ENCODE data around the gene PIPOX. TPM values are rescaled to one million over a fixed set of nuclear protein-coding genes. Genes with fewer than 3 reads are reported as not detected.

Gene PIPOX, protein sequence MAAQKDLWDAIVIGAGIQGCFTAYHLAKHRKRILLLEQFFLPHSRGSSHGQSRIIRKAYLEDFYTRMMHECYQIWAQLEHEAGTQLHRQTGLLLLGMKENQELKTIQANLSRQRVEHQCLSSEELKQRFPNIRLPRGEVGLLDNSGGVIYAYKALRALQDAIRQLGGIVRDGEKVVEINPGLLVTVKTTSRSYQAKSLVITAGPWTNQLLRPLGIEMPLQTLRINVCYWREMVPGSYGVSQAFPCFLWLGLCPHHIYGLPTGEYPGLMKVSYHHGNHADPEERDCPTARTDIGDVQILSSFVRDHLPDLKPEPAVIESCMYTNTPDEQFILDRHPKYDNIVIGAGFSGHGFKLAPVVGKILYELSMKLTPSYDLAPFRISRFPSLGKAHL
- polyA plus RNA-seq (2013, experiment 1 of 2; ENCODE audit: insufficient read length): 0.65 TPM
- polyA plus RNA-seq (2013, experiment 2 of 2; ENCODE audit: insufficient read length): 0.78 TPM

DNA sequence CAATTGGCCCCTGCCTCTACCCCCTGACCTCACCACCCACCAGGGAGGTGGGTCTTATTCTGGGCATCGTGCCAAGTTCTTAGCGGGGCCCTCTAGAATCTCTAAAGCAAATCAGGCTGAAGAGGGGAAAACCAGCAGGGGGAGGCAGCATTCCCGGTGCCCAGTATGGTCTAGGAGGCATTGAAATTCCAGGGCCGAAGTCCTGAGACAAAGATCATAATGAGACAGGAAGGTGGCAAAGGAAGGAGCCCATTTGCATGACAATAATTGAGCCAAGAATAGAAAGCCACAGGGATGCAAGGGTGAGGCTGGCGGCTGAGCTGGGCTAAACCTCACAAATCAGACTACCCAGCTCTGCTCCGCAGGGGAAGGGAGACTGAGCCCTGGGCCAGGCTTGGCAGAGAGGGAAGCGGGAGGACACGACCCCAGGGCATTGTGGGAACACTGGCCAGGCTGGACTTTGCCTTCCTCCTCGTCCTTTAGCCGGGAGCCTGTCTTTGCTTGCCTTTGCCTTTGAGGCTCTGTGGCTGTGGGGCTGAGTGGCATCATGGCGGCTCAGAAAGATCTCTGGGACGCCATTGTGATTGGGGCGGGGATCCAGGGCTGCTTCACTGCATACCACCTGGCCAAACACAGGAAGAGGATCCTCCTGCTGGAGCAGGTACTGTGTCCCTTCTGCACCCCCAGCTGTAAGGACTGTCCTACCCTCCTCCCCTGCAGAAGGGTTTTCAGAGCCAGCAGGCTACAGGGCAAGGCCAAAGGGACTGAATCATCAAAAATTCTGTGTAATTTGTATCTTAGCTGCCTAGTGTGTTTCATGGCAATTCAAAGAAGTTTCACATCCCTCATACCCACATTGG is at the start of gene PIPOX:
Gene PIPOX (plus strand): TSS at position 463 of the 860 bp plus-strand sequence. CDS start 85 bp downstream, at position 548.
- peak; percentile 71 for DNase-seq

DNA sequence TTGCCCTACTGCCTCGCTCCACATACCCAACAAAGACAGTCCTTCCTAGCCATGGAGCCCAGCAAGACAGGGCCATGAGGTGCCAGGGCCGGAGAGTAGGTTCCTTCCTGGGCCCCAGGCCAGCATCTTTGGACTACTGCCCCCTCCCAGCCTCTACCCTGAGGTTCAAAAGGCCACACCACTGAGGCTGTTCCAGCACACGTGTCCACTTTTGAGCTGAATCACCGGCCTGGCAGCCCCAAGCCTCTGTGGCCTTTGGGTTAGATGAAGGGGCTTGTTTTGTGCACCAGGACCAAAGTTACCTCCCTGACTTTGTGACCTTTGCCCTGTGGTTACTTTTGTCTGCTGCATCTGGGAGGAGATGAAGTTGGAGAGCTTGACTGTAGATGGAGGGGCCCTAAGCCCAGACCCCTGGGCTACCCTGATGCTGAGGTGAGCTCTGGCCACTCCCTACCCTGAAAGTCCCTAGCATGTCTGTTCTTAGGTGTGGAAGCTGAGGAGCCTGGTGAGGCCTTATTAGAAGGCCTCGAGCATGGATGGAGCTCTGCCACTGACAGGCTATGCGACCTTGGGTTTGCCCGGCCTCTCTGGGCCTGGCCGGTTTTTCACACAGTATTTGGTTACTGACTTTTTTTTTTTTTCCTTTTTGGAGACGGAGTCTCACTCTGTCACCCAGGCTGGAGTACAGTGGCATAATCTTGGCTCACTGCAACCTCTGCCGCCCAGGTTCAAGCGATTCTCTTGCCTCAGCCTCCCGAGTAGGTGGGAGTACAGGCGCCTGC is 49.1 kb upstream of the PIPOX start:
- DNase-seq: no peak

DNA sequence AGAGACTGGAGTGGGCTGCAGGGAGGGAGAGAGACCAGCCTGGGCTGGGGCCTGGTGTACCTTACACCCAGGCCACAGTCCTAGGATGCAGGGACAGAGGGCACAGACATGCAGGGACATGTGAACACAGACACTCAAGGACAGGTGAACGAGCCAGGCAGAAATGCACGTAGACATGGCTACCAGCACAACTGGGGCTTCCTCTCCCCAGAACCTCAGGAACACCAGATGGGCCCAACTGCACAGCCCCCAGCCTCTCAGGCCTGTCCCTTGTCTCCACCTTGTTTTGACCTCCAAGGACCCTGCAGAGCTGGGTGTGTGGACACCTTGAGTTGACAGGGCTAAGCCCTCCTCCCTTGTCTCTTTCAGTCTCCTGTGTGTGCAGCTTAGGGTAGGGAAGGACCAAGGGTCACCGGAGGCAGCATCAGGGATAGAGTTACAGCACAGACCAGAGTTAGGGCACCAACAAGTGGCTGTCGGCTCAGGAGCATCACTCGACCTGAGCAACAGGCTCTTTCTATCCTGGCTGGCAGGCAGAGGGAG is 46.3 kb upstream of the PIPOX start:
- DNase-seq: no peak

DNA sequence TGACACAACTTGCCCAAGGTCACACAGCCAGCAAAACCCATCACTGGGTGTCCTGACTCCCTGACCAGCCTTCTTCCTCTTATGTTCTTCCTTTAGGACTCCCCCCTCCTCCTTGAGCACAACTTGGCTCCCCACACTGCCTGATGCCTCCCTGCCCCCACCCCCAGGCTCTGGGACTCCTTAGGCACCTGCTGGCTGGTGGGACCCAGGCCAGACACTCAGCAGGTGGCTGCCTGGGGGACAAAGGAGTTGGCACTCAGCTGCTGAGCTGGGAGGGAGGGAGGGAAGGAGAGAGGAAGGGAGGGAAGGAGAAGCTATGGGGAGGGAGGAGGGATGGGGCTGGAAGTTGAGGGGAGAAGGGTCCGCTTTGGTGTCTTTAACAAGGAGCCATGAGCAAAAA is 45.1 kb upstream of the PIPOX start:
- DNase-seq: no peak

DNA sequence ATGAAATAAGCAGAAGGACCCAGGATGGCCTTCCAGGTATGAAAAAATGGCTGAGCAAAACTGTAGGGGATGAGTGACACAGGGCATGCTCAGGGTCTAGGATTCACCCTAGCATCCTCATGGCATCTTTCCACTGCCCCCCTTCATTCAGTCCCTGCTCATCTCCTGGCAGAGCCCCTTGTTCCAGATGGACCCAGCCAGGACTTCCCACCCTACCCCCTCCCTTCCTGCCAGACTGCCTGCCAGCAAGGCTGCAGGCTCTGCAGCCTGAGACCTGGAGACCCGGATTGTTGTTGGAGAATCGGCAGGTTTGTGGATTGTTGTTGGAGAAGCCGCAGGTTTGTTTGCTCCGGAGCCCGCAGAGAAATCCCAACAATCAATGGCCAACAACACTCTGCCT is 43.7 kb upstream of the PIPOX start:
- DNase-seq: no peak

DNA sequence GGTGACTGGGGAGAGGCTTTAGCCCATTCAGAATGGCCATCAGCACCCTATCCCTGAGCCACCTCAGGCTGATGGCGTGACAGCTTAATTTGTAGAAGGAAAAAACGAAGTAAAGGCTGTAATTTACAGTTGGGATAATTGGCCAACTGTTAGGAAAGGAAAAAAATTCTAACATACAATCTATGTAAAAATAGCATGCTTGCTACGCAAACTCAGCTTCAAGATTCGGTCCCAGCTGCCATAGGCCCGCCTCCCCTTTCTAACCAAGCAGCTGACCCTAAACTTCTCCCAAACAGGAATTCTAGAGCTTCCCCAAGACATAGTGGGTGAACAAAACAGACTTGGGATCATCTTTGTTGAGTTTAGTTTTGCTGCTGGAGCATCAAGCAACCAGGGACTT is 42.0 kb upstream of the PIPOX start:
- no peak for DNase-seq

DNA sequence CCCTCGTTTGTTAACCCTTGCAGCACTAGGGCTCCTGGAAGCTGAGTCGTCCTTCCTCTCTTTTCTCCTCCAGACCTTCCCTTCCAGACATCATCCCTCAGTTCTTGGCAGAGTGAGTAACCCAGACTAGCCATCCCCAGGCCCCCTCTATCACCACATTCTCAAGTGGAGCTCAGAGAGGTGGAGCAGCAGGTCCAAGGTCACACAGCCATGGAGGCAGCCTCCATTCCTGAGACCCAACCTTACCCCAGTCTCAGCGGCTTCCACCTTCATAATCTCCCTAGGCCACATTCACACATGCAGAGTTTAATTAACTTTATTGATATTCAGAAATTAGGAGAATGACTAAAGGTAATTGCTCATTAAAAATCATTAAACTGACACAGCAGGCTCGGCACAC is 40.1 kb upstream of the PIPOX start:
- no peak for DNase-seq

DNA sequence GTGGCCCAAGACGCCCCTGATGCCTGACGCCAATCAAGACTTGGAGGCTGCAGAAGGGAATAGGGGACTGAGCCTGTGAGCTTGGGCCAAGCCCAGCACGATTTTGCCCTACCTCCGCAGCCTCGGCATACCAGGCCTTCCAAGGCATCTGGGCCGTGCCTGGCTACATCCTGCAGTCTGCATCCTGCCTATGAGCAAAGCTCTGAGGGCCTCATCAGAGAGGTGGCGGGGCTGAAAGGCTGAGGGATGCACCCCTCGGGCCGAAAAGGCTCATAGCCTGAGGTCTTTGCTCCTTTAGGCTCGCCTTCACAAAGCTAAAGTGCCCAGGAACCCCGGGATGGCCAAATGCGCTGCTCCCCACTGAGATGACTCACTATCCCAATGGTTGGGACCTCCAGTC is 39.7 kb upstream of the PIPOX start:
- no peak for DNase-seq

DNA sequence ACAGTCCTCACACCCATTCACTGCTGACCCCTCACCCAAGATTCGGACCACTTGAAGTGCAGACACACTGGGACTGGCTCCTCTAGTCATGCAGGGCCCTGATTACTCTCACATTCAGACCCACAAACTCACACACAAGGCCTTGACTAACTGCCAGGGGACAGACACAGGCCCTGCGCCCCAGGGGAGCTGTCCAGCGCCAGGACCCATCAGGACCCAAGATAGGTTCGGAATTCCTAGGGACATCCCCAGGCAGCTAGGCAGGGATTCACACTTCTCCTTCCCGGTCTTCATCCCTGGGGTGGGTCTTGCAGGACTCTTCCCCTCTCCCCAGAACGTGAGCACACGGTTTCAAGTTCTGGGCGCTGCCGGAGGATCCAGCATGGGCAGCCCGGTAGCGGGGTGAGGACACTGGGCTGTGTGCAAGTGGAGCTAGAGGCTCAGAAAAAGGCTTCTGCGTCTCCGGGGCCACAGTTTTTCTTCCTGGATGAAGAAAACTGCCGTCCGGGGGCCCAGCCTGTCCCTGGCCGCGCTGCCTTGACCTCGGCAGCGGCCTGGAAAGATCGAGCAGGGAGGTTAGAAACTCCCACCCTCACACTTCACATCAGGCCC is 38.8 kb upstream of the PIPOX start:
- peak; percentile 26 for DNase-seq

DNA sequence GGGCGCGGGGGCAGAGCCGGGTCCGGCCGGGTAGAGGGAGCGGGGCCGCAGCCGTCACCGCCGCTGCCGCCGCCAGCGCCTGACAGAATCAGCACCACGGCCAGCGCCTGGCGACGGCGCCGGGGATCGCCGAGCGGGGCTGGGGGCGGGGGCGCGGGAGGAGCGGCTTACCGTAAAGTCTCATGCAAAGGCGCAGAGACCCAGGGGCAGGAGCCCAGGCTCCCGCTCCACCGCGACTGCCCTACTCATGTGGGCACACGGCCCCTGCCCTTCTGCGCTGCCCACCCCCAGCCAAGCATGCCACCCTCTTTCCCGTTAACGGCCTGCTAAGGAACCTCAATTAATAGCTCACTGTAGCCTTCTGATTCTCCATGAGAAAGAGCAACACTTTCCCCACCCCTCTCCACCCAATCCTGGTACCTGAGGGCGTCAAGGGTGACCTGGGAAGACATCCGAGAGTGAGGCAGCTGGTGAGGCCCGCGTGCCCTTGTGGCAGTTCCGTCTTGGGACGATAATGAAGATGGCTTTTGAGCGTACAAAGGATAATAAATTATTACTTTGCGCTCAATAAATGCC is 36.9 kb upstream of the PIPOX start, which contains the start of gene SEZ6:
Gene SEZ6 (minus strand): TSS at position 98 of the 576 bp plus-strand sequence. CDS start 164 bp downstream, outside the sequence.
- DNase-seq: peak; percentile 71

DNA sequence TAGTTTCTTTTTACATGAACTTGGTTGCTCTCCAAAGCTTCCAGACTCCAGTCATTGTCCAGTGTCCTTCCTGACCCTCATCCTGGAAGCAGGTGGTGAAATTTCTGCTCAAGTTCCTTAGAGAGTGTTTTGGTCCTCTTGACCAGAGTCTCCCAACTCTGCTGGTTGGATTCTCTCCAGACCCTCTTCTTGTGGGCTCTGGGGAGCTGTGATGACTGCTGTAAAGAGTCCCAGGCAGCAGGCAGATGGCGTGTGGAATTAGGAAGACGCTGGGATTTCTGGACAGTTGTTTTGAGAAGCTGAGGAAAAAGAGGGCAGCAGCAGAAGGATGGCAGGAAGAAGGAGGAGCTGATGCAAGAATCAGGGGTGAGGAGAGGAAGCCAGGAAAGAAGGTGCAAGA is 35.5 kb upstream of the PIPOX start:
- no peak for DNase-seq

DNA sequence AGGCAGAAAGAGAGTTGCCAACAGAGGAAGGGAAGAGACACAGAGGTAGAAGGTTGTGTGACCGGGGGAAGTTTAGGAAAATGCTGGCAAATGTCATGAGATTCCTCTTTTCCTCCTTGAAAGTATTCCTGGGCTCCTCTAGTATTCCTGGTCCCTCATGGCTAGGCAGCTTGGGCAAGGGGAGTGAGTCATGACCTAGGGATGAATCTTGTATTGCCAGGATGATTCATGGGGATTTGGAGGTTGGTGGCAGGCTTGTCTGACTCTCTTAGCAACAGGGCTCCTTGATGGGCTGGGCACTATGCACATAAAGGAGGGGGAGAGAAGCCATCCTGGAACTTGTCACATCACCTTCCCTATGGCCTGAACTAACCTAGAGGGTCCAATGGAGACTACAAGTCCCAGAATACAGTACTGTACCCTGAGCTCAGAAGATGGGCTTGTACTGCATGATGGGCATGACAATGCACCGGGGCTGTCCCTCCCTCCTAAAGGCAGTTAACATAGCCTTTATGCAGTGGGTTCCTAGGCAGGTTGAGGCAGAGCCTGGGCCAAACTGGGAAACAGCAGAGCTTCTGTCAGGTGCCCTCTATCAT is 35.0 kb upstream of the PIPOX start:
- peak; percentile 64 for DNase-seq

DNA sequence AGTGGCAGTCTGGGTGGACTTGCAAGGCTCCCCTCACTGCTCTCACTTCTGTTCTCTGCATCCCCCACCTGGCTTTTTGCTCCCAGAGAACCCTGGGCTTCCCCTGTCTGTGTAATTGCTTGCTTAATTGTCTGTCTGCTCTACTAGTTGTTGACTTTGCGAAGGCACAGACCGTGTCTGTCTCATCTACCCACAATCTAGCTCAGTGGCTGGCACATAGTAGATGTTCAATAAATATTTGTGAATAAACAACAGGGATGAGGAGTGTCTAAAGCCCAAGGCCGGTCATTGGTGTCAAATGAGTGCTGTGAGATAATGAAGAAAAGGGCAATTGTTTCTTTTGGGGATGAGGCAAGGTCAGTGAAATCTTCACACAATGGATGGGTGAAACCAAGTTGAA is 34.4 kb upstream of the PIPOX start:
- DNase-seq: no peak

DNA sequence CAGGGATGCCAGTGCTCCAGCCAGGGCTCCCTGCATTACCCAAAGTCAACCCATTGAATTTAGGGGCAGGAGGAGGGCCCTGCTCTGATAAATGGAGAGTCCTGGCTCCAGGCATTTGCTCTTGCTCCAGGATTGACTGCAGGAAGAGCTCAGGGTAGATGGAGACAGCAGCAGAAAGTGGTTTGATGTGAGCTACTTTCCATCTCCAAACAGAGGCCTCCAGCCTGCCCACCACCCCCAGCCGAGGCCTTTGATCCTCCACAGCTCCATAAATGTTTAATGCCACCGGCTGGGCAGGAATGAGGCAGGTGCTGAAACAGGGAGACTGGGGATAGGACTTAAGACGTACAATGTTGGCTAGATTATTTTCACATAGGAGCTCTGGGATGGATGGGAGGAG is 32.8 kb upstream of the PIPOX start:
- DNase-seq: no peak

DNA sequence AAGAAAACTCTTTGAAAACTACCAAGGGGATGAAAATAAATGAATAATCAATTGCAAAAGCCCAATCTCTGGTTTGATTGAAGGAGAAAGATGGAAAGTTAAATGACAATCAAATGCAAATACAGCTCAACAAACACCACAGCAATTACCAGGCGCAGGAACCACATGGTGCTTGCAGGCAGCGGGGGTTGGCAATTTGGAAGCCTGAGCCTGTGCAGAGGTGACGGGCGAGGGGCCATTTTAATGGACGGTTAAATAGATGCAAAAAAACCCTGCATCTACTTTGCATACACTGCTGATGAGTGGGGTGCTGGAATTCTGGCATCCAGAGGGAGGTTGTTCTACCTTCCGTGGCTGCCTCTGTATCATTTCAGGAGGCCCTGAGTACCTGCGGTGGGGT is 32.4 kb upstream of the PIPOX start:
- DNase-seq: no peak

DNA sequence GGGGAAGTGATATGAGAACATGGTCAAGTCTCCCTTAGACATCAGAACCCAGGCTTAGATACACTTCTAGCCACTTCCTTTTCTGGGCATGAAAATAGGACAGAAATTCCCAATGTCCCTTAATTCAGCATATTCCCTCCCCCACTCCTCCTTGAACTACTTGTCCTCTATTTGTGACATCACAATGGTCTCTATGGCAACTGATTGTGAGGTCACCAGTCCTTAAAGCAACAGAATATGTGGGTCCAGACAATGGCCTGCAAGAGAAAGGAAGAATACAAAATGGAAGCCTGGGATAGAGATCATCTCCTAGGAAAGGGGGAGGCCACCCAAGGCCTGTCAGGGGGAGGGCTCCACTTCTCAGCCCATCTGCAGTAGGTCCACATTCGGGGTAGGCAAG is 30.4 kb upstream of the PIPOX start:
- no peak for DNase-seq

DNA sequence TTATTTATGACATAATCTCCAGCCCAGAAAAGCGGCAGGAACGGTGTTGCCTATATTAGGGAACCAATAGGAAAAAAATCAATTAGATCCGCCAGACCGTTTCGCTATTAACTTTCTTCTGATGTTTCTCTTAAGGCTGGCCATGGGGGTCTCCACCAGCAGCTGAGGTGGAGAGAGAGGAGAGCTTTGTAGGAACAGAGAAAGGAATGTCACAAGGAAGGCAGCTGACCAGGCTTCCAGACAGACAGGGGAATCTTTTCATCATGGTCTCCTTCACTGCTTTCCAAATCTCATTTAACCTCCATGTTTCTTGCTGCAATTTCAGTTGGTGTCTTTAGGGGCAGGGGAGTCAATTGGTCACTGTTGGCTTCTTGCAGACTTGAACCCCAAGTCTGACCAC is 28.2 kb upstream of the PIPOX start:
- no peak for DNase-seq

DNA sequence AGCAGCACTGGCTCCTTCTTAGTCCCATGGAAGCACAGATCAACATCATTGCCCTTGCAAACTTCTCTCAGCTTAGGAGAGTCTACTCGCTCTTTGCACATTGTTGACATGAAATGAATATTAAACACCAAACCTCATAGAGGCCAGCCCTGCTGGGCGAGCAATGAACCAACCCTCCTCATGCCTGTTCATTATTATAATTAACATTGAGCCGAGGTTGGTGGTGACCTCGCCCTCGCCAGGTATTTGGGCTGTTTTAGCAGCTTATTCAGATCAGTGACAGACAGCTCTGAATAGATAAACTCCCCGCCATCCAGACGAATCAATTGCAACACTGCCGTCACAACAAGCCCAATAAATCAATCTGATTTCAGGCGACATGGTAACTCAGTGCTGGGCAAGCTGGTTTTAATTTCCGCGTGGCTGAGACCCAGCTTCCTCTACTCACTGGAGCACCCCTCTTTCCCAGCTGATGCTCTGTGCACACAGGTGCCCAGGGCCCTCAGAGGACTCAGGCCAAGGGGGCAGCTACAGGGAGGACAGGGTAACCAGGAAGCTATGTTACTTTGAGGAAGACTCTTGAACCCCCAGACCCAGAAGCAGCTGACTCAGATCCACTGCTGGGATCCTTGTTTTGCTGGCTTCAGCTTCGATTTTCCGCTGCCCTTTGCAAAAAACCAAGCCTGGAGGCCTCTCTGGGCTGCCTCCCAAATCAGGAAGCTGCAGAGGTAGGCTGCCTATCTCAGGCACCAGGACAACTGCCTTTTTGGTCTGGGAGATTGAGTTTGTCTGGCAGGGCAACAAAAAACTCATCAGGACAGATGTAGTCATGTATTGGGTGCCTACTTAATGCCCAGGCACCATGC is 26.4 kb upstream of the PIPOX start:
- DNase-seq: no peak

DNA sequence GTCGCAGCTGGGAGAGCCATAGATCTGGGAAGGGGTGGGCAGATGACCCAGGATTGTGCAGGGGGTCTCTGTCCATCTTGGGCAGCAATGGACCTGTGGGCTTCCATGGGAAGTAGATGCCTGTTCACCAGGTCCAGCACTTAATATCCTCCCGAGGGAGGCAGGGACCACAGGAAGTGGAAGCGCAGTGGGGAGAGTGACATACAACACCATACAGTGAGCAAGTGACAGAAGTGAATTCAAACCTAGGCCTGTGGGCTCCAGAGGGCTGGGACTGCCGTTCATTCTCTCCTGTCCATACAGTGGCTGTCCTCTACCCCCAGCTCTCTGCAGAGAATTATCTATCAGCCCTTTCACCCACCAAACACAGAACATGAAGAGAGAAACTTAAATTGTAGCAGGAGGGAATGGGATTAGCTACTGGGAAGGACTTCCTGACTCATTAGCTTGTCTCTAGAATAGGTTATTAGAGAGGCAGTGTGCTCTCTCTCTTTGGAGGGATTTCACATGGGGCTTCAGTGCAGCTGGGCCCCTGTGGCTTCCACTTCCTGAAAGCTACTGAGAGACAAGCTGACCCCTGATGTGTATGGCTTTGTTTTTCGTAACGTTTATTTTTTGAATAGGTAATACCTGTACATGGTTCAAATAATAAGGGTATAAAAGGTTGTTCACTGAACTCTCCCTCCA is 24.0 kb upstream of the PIPOX start:
- no peak for DNase-seq

Data from fibroblast of skin of scalp (primary cell).